ENCODE results near the gene PKLR.
A peak's percentile ranks its signal among the peaks of the same experiment; 100 is the strongest.

Gene PKLR

GRCh38 chr1:155242805-155243358, 58.4 kb downstream of the PKLR start:
- H3K4me3 ChIP-seq (ENCODE audit: low read length): no peak overlapping the region
- DNase-seq (ENCODE audit: low read depth): no peak
- no peak for TF ChIP-seq CTCF (IDR thresholded peaks at IDR 0.05; ENCODE audit: insufficient read depth, low read depth, low read length, missing control alignments)

GRCh38 chr1:155241841-155242264, 59.4 kb downstream of the PKLR start:
- DNase-seq (ENCODE audit: low read depth): no peak
- H3K4me3 ChIP-seq (ENCODE audit: low read length): no peak overlapping the region
- no peak for TF ChIP-seq CTCF (IDR thresholded peaks at IDR 0.05; ENCODE audit: insufficient read depth, low read depth, low read length, missing control alignments)

- H3K4me3 ChIP-seq (ENCODE audit: low read length): peak overlapping the region; percentile 51
- DNase-seq (ENCODE audit: low read depth): peak; percentile 84
- TF ChIP-seq CTCF (IDR thresholded peaks at IDR 0.05; ENCODE audit: insufficient read depth, low read depth, low read length, missing control alignments): no peak
Observed at GRCh38 chr1:155241069-155241679, 60.1 kb downstream of the PKLR start.

Data from epithelial cell of esophagus (primary cell).